ENCODE measurements around the gene VRTN.

VRTN gene

DNA sequence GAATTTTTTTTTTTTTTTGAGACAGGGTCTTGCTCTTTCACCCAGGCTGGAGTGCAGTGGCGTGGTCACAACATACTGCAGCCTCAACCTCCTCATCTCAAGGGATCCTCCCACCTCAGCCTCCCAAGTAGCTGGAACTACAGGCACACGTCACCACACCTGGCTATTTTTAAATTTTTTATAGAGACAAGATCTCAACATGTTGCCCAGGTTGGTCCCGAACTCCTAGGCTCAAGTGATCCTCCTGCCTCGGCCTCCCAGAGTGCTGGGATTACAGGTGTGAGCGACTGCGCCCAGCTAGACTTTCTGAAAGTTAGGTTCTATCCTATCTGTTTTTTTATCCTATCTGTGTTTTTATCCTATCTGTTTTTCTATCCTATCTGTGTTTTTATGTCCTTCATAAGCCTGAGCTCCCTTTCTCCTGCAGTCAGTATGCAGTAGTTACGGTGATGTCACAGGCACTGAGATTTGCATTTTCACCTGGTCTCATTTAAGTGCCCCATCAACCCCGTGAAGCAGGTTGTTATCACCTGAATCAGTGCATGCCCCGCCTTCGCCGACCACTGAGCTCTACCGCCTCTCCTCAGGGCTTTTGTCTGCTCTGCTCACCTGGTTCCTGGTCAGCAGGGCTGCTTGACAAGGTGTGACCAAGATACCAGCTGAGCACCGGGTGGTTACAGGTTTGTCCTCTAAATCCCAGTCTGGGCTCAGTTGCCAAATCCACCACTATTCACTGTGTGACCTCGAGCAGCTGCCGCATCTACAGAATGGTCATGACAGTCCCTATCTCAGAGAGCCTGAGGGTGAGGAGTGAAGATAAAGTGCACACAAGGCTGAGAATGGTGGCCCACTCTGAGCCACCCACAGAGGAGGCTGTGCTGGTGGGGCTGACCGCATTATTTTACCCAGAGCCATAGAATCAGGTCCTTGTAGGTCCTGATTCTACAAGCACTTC lies 44.6 kb downstream of the VRTN start:
- in situ Hi-C loops (cut with MboI; ENCODE audit: low sequenced_read_pairs): no loop called here

DNA sequence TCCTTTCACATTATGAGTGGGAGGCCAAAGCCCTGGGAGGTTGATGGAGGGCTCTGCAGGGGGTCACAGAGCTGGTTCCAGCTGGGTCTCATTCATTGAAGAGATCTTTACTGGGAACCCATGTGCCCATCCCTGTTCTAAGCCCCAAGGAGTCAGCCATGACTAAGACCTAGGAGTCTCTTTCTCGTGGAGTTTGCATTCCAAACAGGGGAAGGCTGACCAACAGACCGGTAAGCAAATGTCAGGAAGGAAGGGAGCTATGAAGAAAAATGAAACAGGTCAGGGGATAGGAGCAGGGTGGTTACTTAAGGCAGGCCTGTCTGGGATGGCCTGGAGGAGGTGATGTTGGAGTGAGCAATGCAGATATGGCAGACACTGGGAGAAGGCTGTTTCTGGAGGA lies 46.3 kb downstream of the VRTN start:
- in situ Hi-C loops (cut with MboI; ENCODE audit: low sequenced_read_pairs): no loop called here

DNA sequence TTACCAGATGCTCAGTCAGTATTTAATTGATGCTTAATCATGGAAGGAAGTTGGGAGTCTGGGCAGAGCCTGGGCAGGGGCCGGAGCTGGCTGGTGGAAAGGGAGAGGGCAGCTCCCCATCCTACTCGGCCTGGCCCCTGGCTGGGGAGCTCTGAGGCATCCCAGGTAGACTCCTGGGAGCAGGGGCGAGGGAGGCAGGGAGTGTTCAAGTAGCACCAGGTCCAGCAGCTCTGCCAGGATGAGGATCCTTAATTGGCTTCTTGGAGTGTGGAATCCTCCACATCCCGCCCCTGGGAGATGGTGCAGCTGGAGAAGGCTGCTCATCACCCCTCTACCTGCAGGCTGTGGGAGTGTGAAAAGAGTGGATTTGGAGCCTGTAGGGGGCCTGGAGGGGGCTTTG lies 46.8 kb downstream of the VRTN start:
- in situ Hi-C loops (cut with MboI; ENCODE audit: low sequenced_read_pairs): no loop called here

DNA sequence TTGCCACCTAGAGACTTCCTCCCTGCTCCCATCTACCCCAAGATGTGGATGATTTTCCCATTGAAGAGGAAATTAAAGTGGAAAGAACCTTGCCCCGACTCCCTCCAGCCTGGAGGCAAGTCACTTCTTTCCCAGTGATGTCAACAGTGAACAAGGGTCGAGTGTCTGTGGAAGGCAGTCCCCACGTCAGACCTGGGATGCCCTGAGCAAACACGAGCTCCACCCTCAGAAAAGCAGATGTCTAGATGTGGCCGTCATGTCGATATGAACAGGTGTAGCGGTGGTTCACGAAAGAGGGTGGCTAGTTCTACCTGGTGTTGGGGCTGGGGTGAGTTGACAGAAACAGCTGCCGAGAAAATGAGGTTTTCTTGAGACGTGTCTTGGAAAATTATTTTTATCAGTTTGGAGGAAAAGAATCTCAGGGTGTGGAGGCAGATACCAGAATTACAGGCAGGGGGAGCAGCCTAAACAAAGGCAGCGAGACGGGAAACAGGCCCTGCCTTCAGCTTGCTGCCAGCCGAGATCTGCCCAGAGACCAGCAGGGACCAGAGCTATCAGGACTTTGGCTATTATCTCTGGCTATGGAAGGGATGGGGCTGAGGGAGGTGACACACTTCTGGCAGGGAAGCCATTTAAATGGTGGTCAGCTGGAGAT lies 51.9 kb downstream of the VRTN start:
- in situ Hi-C loops (cut with MboI; ENCODE audit: low sequenced_read_pairs): no loop called here

DNA sequence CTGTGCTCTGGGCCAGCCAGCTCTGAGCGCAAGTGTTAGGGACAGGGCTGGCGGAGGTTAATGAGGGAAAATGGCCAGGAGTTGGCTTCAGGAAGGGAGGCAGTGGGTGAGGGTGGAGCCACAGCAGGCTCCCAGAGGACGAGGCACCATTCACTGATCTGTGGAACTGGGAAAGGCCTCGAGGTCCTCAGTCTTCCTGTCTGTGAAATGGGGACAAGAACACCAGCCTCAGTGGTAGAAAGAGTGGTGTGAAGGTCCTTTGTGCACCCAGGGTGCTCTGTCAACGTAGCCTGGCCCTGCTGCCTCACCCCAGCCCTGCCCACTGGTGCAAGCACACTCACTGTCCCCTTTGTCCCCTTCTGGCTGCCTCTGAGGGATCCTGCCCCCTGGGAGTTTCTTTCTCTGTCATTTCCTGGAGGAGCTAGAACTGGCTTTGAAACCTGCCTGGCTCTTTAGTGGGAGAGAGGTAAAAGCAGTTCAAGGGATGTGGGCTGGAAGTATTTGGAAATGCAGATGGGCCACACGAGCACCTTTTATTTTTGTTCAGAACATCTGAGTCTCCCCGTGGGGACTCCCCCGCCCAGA lies 52.7 kb downstream of the VRTN start:
- in situ Hi-C loops (cut with MboI; ENCODE audit: low sequenced_read_pairs): no loop called here

GRCh38 chr14:74401504-74402241 lies 53.4 kb downstream of the VRTN start:
- in situ Hi-C loops (cut with MboI; ENCODE audit: low sequenced_read_pairs): no loop called here

- in situ Hi-C loops (cut with MboI; ENCODE audit: low sequenced_read_pairs): no loop called here
Measured at GRCh38 chr14:74402401-74403251, 54.4 kb downstream of the VRTN start.

- in situ Hi-C loops (cut with MboI; ENCODE audit: low sequenced_read_pairs): no loop called here
Measured at GRCh38 chr14:74403619-74404417, 55.5 kb downstream of the VRTN start.

- in situ Hi-C loops (cut with MboI; ENCODE audit: low sequenced_read_pairs): no loop called here
Measured at GRCh38 chr14:74404435-74404834, 56.2 kb downstream of the VRTN start.

DNA sequence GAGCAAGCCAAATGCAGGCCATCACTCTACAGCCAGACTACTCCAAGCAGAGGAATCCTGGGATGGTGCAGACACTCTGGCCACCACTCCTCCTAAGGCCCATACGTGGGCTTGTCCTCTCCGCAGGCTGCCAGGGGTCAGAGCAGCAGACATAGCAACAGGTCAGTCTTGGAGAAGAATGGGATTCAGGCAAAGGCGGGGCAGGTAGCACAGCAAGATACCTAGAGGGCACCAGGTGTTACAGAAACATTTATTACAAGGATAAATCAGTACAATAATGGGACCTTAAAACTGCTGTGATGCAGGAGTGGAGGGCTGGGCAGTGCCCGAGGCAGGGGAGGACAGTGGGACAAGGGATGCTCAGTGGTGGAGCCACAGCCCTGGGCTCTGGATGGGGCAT lies 57.4 kb downstream of the VRTN start:
- in situ Hi-C loops (cut with MboI; ENCODE audit: low sequenced_read_pairs): no loop called here

- in situ Hi-C loops (cut with MboI; ENCODE audit: low sequenced_read_pairs): no loop called here
Measured at GRCh38 chr14:74407021-74407800, 58.9 kb downstream of the VRTN start.

DNA sequence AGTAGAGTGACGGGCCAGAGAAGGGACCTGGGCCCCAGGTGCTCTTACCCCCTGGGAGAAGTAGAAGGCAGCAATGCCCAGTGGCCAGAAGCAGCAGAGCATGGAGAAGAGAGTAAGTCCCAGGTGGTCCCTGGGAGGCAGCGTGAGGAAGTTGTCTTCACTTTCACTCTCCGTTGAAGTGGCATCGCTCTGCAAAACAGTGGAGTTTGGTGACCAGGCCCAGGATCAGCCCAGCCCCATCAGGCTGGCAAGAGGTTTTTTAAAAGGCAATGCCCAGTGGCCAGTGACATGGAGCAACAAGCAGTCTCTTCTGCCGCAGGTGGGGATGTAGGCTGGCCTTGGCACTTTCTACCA lies 59.5 kb downstream of the VRTN start:
- in situ Hi-C loops (cut with MboI; ENCODE audit: low sequenced_read_pairs): no loop called here

- in situ Hi-C loops (cut with MboI; ENCODE audit: low sequenced_read_pairs): no loop called here
Measured at GRCh38 chr14:74408870-74409269, 60.6 kb downstream of the VRTN start.

DNA sequence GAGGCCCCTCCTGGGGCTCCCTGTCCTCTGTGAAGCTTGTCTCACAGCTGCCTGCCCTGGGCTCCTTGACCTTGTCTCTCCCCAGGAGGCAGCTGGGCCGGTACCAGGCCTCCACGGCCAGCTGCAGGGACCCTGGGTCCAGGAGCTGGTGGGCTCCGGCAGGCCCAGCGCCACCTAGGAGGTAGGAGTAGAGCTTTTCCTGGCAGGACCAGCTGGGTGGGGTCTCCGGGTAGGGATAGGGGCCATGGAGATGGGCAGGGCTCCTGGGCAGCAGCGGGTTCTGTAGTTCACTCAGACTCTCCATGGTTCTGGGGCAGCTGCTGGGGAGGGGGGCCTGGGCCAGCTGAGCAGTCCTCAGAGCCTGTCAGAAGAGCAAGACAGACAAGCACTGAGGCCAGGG lies 61.2 kb downstream of the VRTN start:
- in situ Hi-C loops (cut with MboI; ENCODE audit: low sequenced_read_pairs): no loop called here
